HEK293T (cell line): ENCODE measurements around the gene SH3RF3.

Source experiments
- BHLHE40 ChIP-seq: fragments of 450-650 bp; IDR thresholded peaks from 2 replicates; pipeline ENCODE4 v1.6.1; 2016; ENCODE audit warnings: mild to moderate bottlenecking, moderate library complexity, borderline replicate concordance
- FOXA1 ChIP-seq: fragments of 450-650 bp; IDR thresholded peaks from 2 replicates; pipeline ENCODE4 v1.6.1; 2016; ENCODE audit warnings: mild to moderate bottlenecking
- FOXM1 ChIP-seq: fragments of 450-650 bp; IDR thresholded peaks from 2 replicates; pipeline ENCODE4 v1.6.1; 2017; ENCODE audit warnings: mild to moderate bottlenecking, borderline replicate concordance
- HDGF ChIP-seq: fragments of 450-650 bp; IDR thresholded peaks from 2 replicates; pipeline ENCODE4 v1.6.1; 2017; ENCODE audit warnings: antibody characterized with exemption, borderline replicate concordance
- L3MBTL2 ChIP-seq: fragments of 450-650 bp; conservative IDR thresholded peaks from 2 replicates; pipeline ENCODE4 v1.6.1; 2016; ENCODE audit warnings: mild to moderate bottlenecking
- LEF1 ChIP-seq: fragments of 450-650 bp; IDR thresholded peaks from 2 replicates; pipeline ENCODE4 v1.6.1; 2017; ENCODE audit warnings: mild to moderate bottlenecking, borderline replicate concordance
- SUZ12 ChIP-seq: fragments of 450-650 bp; IDR thresholded peaks from 2 replicates; pipeline ENCODE4 v1.6.1; 2016; ENCODE audit warnings: mild to moderate bottlenecking
- TARDBP ChIP-seq: fragments of 450-650 bp; IDR thresholded peaks from 2 replicates; pipeline ENCODE4 v1.6.1; 2016

DNA sequence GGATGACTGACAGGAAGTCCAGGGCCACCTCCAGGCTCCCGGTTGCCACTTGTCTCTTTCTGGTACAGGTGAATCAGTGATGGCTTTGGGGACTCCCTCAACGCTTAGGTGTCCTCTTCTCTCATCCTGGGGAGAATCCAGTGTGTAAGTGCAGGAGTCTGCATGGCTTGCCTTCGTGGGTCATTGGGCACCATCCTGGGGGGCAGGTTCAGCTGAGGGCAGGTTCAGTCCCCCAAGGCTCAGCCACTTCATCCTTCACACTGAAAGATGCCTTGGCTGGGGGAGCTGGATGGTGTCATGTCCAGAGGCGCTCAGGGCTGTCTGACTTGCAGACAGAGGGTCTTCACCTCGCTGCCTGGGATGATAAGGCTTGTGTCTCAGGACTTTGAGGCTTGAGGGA, 29.2 kb downstream of the SH3RF3 start:
- TF ChIP-seq FOXM1 (no peak), SUZ12 (no peak), L3MBTL2 (no peak), FOXA1 (no peak), BHLHE40 (no peak), LEF1 (no peak), TARDBP (no peak), HDGF (no peak)
